ENCODE measurements around the gene GPATCH3. TPM values are rescaled to one million over a fixed set of nuclear protein-coding genes. Genes with fewer than 3 reads are reported as not detected.

Gene GPATCH3
- total and polyA plus RNA-seq, 2 donors (not counting 3 experiments of a cell fraction or from before 2014, with no cell fraction given): 12.1 to 17.7 TPM

DNA sequence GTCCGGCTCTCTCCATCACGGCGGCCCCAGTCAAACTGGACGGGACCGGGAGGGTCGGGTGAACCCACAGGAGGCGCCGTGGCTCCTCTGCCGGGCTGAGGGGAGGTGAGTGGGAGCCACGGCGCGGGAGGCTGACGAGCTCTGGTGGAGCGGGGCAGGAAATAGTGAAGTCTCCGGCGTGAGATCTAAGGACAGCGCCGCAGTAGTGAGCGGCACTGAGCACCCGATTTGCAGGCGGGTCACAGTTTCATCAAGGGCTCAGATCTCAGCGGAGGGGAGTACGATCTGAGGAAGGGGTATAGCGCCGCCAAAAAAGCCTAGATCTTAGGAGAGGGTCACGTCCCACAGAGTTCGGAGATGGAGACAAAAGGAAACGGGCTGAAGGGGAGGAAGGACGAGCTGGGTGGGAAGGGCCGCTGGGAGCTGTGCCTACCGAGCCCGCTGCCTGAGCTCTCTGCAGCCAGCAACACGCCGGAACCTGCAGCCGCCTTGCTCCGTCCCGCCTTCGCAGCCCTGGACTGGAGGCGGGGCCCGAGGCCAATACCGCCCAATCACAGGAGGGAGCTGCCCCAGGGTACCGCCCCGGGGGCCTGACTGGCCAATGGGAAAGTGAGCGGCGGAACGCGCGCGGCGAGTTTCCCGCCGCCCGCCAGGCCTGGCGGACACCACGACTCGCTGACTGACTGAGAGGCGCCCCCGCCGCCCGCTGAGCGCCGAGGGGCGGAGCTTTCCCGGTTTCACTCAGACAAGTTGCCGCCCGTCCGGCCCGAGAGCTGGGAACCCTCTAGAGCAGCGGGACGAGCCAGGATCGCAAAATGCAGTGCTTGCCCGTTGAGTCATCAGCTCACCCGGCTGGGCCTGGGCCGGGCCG is 35.4 kb downstream of the GPATCH3 start:
- H3K79me2 ChIP-seq (ENCODE audit: control insufficient read depth, insufficient read depth, low read length): no peaks in the 10 kb centered on the region
- H3K27ac ChIP-seq (ENCODE audit: insufficient read depth, low read depth, low read length): peak overlapping the region; percentile 91
- H3K9me1 ChIP-seq (replicated peaks; ENCODE audit: control insufficient read depth, extremely low read depth, insufficient read depth, low read length): no peaks in the 10 kb centered on the region
- intact Hi-C loops (cut with micrococcal nuclease): loop anchor here (1.0 to 5.0 kb wide), 3 partner anchors 12 to 168 kb away; partner anchors contain the start of gene ARID1A
- peak; percentile 94 for TF ChIP-seq POLR2A (IDR thresholded peaks at IDR 0.05; ENCODE audit: low read depth, low read length)
- TF ChIP-seq EZH2 (IDR thresholded peaks at IDR 0.05; ENCODE audit: borderline replicate concordance, low read depth, low read length, severe bottlenecking): no peak
- TF ChIP-seq JUN (IDR thresholded peaks at IDR 0.05; ENCODE audit: borderline replicate concordance, insufficient read depth, insufficient read length, low read depth): no peak
- TF ChIP-seq POLR2AphosphoS5 (IDR thresholded peaks at IDR 0.05; ENCODE audit: insufficient read depth, low read depth, low read length): peak; percentile 75
- TF ChIP-seq GATA2 (IDR thresholded peaks at IDR 0.05; ENCODE audit: insufficient read depth, insufficient read length, low read depth, low read length): no peak
- TF ChIP-seq, protein P1, sequence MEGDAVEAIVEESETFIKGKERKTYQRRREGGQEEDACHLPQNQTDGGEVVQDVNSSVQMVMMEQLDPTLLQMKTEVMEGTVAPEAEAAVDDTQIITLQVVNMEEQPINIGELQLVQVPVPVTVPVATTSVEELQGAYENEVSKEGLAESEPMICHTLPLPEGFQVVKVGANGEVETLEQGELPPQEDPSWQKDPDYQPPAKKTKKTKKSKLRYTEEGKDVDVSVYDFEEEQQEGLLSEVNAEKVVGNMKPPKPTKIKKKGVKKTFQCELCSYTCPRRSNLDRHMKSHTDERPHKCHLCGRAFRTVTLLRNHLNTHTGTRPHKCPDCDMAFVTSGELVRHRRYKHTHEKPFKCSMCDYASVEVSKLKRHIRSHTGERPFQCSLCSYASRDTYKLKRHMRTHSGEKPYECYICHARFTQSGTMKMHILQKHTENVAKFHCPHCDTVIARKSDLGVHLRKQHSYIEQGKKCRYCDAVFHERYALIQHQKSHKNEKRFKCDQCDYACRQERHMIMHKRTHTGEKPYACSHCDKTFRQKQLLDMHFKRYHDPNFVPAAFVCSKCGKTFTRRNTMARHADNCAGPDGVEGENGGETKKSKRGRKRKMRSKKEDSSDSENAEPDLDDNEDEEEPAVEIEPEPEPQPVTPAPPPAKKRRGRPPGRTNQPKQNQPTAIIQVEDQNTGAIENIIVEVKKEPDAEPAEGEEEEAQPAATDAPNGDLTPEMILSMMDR (IDR thresholded peaks at IDR 0.05; ENCODE audit: extremely low read depth in 1 of 2, insufficient read depth in 1 of 2, low read depth in 1 of 2, low read length in 2 of 2): peak in 1 of 2 donors; percentile 8
- TF ChIP-seq MYC (IDR thresholded peaks at IDR 0.05; ENCODE audit: low read depth, low read length): no peak
- TF ChIP-seq, protein P2, sequence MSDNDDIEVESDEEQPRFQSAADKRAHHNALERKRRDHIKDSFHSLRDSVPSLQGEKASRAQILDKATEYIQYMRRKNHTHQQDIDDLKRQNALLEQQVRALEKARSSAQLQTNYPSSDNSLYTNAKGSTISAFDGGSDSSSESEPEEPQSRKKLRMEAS (IDR thresholded peaks at IDR 0.05; ENCODE audit: insufficient read depth, insufficient read length): no peak
- TF ChIP-seq FOS (IDR thresholded peaks at IDR 0.05; ENCODE audit: borderline replicate concordance, insufficient read depth, low read length): peak; percentile 47
- H3K4me3 ChIP-seq (replicated peaks in 1 of 3; ENCODE audit: insufficient read depth in 1 of 3, low read depth in 1 of 3, low read length in 3 of 3): peak overlapping the region; percentile 38 to 73 (median 52)
- H3K4me1 ChIP-seq (ENCODE audit: control insufficient read depth, extremely low read depth, insufficient read depth, low read length): peaks cover 11% of the 10 kb centered on the region
- peak overlapping the region; percentile 95 for H3K9ac ChIP-seq (replicated peaks; ENCODE audit: extremely low read depth, insufficient read depth, low read length)
- dilution Hi-C loops (cut with MboI; ENCODE audit: extremely low pct_ligation_motif_present, low sequenced_read_pairs): no loop called here
- BruUV-seq (replicated peaks): no TSS peak
- H3K36me3 ChIP-seq (ENCODE audit: control insufficient read depth in 2 of 2, extremely low read depth in 1 of 2, insufficient read depth in 2 of 2, low read length in 2 of 2): no peaks in the 10 kb centered on the region
- ChIA-PET POLR2A (interaction anchor here (0.6 to 1.1 kb wide), 4 partner anchors 16 to 296 kb away, joined by 3 to 6 read pairs (median 4); partner anchors contain the start of gene GPN2), CTCF (interaction anchor here (0.8 to 2.9 kb wide), 18 partner anchors 9 to 365 kb away, joined by 3 to 17 read pairs (median 4); partner anchors contain the start of genes GPATCH3, GPN2 and ZDHHC18)
- FAIRE-seq: peak; percentile 99
- H3K9me3 ChIP-seq (replicated peaks; ENCODE audit: control insufficient read depth, insufficient read depth, low read length): no peaks in the 10 kb centered on the region
- H3K27me3 ChIP-seq (ENCODE audit: control insufficient read depth in 2 of 2, insufficient read depth in 2 of 2, low read length in 2 of 2): no peaks in the 10 kb centered on the region
- H3K4me2 ChIP-seq (ENCODE audit: insufficient read depth, low read length): peak overlapping the region; percentile 79
- peak; percentile 99 for DNase-seq (ENCODE audit: low read depth, low spot score)
- peak overlapping the region; percentile 97 for H2AFZ ChIP-seq (ENCODE audit: low read depth, low read length)
- no peaks in the 10 kb centered on the region for H4K20me1 ChIP-seq (replicated peaks; ENCODE audit: control insufficient read depth, extremely low read depth, insufficient read depth, low read length)

Measured in endothelial cell of umbilical vein (primary cell).